KMS-11 (cell line): Measurements from ENCODE around the gene ABHD8.
A peak's percentile ranks its signal among the peaks of the same experiment; 100 is the strongest.

Experiments used
- H2AFZ ChIP-seq: fragments of 200-600 bp; sonication (generic); 2 replicates; pipeline ENCODE4 v1.6.1; 2016; ENCODE audit warnings: antibody characterized with exemption, mixed run types, low read depth
- H3K27ac ChIP-seq: fragments of 200-600 bp; sonication (generic); 2 replicates; pipeline ENCODE4 v1.6.1; 2016; ENCODE audit warnings: mild to moderate bottlenecking, mixed run types
- H3K27me3 ChIP-seq: fragments of 200-600 bp; sonication (generic); 2 replicates; pipeline ENCODE4 v1.6.1; 2017; ENCODE audit warnings: mild to moderate bottlenecking, low read depth, mixed run types, moderate library complexity; ENCODE audit not compliant: insufficient read depth
- H3K36me3 ChIP-seq: fragments of 200-600 bp; sonication (generic); 2 replicates; pipeline ENCODE4 v1.6.1; 2017; ENCODE audit warnings: mild to moderate bottlenecking, mixed run types; ENCODE audit not compliant: insufficient read depth
- H3K4me1 ChIP-seq: fragments of 200-600 bp; sonication (generic); 2 replicates; pipeline ENCODE4 v1.6.1; 2016; ENCODE audit warnings: mild to moderate bottlenecking, low read depth, mixed run types; ENCODE audit not compliant: poor library complexity, severe bottlenecking
- H3K4me2 ChIP-seq: fragments of 200-600 bp; sonication (generic); 2 replicates; pipeline ENCODE4 v1.7.0; 2016; ENCODE audit warnings: mild to moderate bottlenecking, mixed run types
- H3K4me3 ChIP-seq: fragments of 200-600 bp; sonication (generic); IDR thresholded peaks from 2 replicates; pipeline ENCODE4 v1.6.1; 2017; ENCODE audit warnings: low read depth, low read length, mixed read lengths; ENCODE audit not compliant: insufficient read depth
- H3K79me2 ChIP-seq: fragments of 200-600 bp; sonication (generic); 2 replicates; pipeline ENCODE4 v1.6.1; 2016; ENCODE audit warnings: low read depth, mixed run types; ENCODE audit not compliant: insufficient read depth
- H3K9ac ChIP-seq: fragments of 200-600 bp; sonication (generic); 2 replicates; pipeline ENCODE4 v1.6.1; 2016; ENCODE audit warnings: mild to moderate bottlenecking, mixed run types
- H4K20me1 ChIP-seq: fragments of 200-600 bp; sonication (generic); 2 replicates; pipeline ENCODE4 v1.6.1; 2016; ENCODE audit warnings: mild to moderate bottlenecking, mixed run types; ENCODE audit not compliant: insufficient read depth
- CTCF ChIP-seq: fragments of 200-600 bp; sonication (generic); conservative IDR thresholded peaks from 2 replicates; pipeline ENCODE4 v1.6.1; 2017; ENCODE audit warnings: low read depth, mild to moderate bottlenecking, antibody characterized with exemption, low read length, moderate library complexity, mixed read lengths

Gene ABHD8

GRCh38 chr19:17268754-17269153 is 34.5 kb downstream of the ABHD8 start:
- peak overlapping the region; percentile 83; the same call in 1 of the 2 replicates for H3K4me2 ChIP-seq
- no peak overlapping the region for H3K4me3 ChIP-seq
- no peak overlapping the region for H3K9ac ChIP-seq
- no peaks in the 10 kb centered on the region for H4K20me1 ChIP-seq
- no peak for TF ChIP-seq CTCF
- no peaks in the 10 kb centered on the region for H3K36me3 ChIP-seq
- no peaks in the 10 kb centered on the region for H3K27me3 ChIP-seq
- H3K79me2 ChIP-seq, result peaks cover 6% of the 10 kb centered on the region; the same call in 1 of the 2 replicates
- H3K27ac ChIP-seq, result peak overlapping the region; percentile 61; the same call in 1 of the 2 replicates
- no peak overlapping the region for H2AFZ ChIP-seq
- H3K4me1 ChIP-seq, result peaks cover 14% of the 10 kb centered on the region

GRCh38 chr19:17266975-17267788 is 36.0 kb downstream of the ABHD8 start, which contains the start of gene BABAM1:
BABAM1 (plus strand) TSS chr19:17267443; CDS start chr19:17268807, 1,364 bp downstream.
- H3K27ac ChIP-seq, result peak within 1 kb of the TSS; percentile 61
- no peaks in the 10 kb centered on the region for H3K27me3 ChIP-seq
- H3K4me1 ChIP-seq, result peaks cover 14% of the 10 kb centered on the region
- no peak within 1 kb of the TSS for H3K4me3 ChIP-seq
- no peak for TF ChIP-seq CTCF
- peak within 1 kb of the TSS; percentile 83 for H3K4me2 ChIP-seq
- peak within 1 kb of the TSS; percentile 35; the same call in 1 of the 2 replicates for H2AFZ ChIP-seq
- peak within 1 kb of the TSS; percentile 56; the same call in 1 of the 2 replicates for H3K9ac ChIP-seq
- no peaks in the 10 kb centered on the region for H4K20me1 ChIP-seq
- peaks cover 6% of the 10 kb centered on the region; the same call in 1 of the 2 replicates for H3K79me2 ChIP-seq
- H3K36me3 ChIP-seq, result no peaks in the 10 kb centered on the region

GRCh38 chr19:17266589-17266974 is 36.6 kb downstream of the ABHD8 start:
- H3K27ac ChIP-seq, result no peak overlapping the region
- H3K9ac ChIP-seq, result no peak overlapping the region
- H4K20me1 ChIP-seq, result no peaks in the 10 kb centered on the region
- peak overlapping the region; percentile 32; the same call in 1 of the 2 replicates for H2AFZ ChIP-seq
- H3K27me3 ChIP-seq, result no peaks in the 10 kb centered on the region
- no peak for TF ChIP-seq CTCF
- no peak overlapping the region for H3K4me3 ChIP-seq
- H3K4me1 ChIP-seq, result peaks cover 14% of the 10 kb centered on the region
- H3K4me2 ChIP-seq, result peak overlapping the region; percentile 43; the same call in 1 of the 2 replicates
- peaks cover 6% of the 10 kb centered on the region; the same call in 1 of the 2 replicates for H3K79me2 ChIP-seq
- no peaks in the 10 kb centered on the region for H3K36me3 ChIP-seq

GRCh38 chr19:17266026-17266425 is 37.2 kb downstream of the ABHD8 start:
- H3K4me2 ChIP-seq, result no peak overlapping the region

More at GRCh38 chr19:17266026-17266425, 37.2 kb downstream of the ABHD8 start:
- Histone ChIP-seq H3K36me3 (no peaks in the 10 kb centered on the region), H4K20me1 (no peaks in the 10 kb centered on the region), H3K4me1 (peaks cover 14% of the 10 kb centered on the region), H2AFZ (no peak overlapping the region), H3K27me3 (no peaks in the 10 kb centered on the region), H3K4me3 (no peak overlapping the region), H3K9ac (no peak overlapping the region), H3K79me2 (peaks cover 6% of the 10 kb centered on the region; the same call in 1 of the 2 replicates), H3K27ac (no peak overlapping the region)
- no peak for TF ChIP-seq CTCF
